H9 (cell line): Measurements from ENCODE around the gene EZH1. TPM values are rescaled to one million over a fixed set of nuclear protein-coding genes. Genes with fewer than 3 reads are reported as not detected.

Source experiments
- DNase-seq: peaks from one replicate; pipeline ENCODE4 v3.0.0-alpha.2; 2017
- H2AFZ ChIP-seq: one replicate; pipeline ENCODE4 v1.6.1; 2013; ENCODE audit warnings: mild to moderate bottlenecking, low read length, control low read depth, moderate library complexity
- H2AK5ac ChIP-seq: 2 replicates; pipeline ENCODE4 v1.6.1; 2013; ENCODE audit warnings: low read length, control low read depth, mixed read lengths; ENCODE audit not compliant: insufficient read length
- H2BK120ac ChIP-seq: one replicate; pipeline ENCODE4 v1.6.1; 2013; ENCODE audit warnings: low read depth, mild to moderate bottlenecking, low read length, control low read depth, inconsistent platforms; ENCODE audit not compliant: poor library complexity, severe bottlenecking
- H2BK12ac ChIP-seq: 2 replicates; pipeline ENCODE4 v1.6.1; 2013; ENCODE audit warnings: low read length, control low read depth, mixed read lengths, low read depth; ENCODE audit not compliant: insufficient read length
- H2BK15ac ChIP-seq: 2 replicates; pipeline ENCODE4 v1.6.1; 2013; ENCODE audit warnings: low read depth, low read length, control low read depth
- H2BK20ac ChIP-seq: one replicate; pipeline ENCODE4 v1.6.1; 2013; ENCODE audit warnings: low read depth, mild to moderate bottlenecking, low read length, control low read depth, inconsistent platforms; ENCODE audit not compliant: poor library complexity, severe bottlenecking
- H2BK5ac ChIP-seq: 2 replicates; pipeline ENCODE4 v1.6.1; 2013; ENCODE audit warnings: low read length, control low read depth, mixed read lengths; ENCODE audit not compliant: insufficient read length
- H3K14ac ChIP-seq: 2 replicates; pipeline ENCODE4 v1.6.1; 2013; ENCODE audit warnings: low read length, control low read depth; ENCODE audit not compliant: insufficient read depth
- H3K18ac ChIP-seq: 2 replicates; pipeline ENCODE4 v1.6.1; 2013; ENCODE audit warnings: low read depth, mild to moderate bottlenecking, mixed read lengths, low read length, control low read depth; ENCODE audit not compliant: insufficient read length
- H3K23ac ChIP-seq: 2 replicates; pipeline ENCODE4 v1.6.1; 2013; ENCODE audit warnings: low read length, control low read depth, mixed read lengths, low read depth; ENCODE audit not compliant: insufficient read length
- H3K23me2 ChIP-seq: 2 replicates; pipeline ENCODE4 v1.6.1; 2013; ENCODE audit warnings: low read depth, mild to moderate bottlenecking, mixed read lengths, low read length, control low read depth; ENCODE audit not compliant: insufficient read length, poor library complexity, severe bottlenecking
- H3K27ac ChIP-seq: 2 replicates; pipeline ENCODE4 v1.5.1; 2013; ENCODE audit warnings: low read length, control low read depth, mixed read lengths, low read depth; ENCODE audit not compliant: insufficient read length
- H3K27me3 ChIP-seq: 2 replicates; pipeline ENCODE4 v1.6.1; 2013; ENCODE audit warnings: low read length, control low read depth, inconsistent platforms; ENCODE audit not compliant: insufficient read depth
- H3K4ac ChIP-seq: 2 replicates; pipeline ENCODE4 v1.6.1; 2013; ENCODE audit warnings: low read depth, mild to moderate bottlenecking, control low read depth, inconsistent platforms, low read length, moderate library complexity
- H3K4me1 ChIP-seq: 2 replicates; pipeline ENCODE4 v1.6.1; 2013; ENCODE audit warnings: low read length, control low read depth, inconsistent platforms; ENCODE audit not compliant: insufficient read depth
- H3K4me2 ChIP-seq: 2 replicates; pipeline ENCODE4 v1.6.1; 2013; ENCODE audit warnings: low read length, control low read depth, mixed read lengths; ENCODE audit not compliant: insufficient read length, insufficient read depth
- H3K56ac ChIP-seq: 2 replicates; pipeline ENCODE4 v1.6.1; 2013; ENCODE audit warnings: low read depth, mild to moderate bottlenecking, mixed read lengths, low read length, control low read depth; ENCODE audit not compliant: insufficient read length
- H3K79me1 ChIP-seq: 2 replicates; pipeline ENCODE4 v1.6.1; 2013; ENCODE audit warnings: low read depth, mild to moderate bottlenecking, moderate library complexity, low read length, control low read depth, inconsistent platforms; ENCODE audit not compliant: insufficient read depth, poor library complexity, severe bottlenecking
- H3K79me2 ChIP-seq: 2 replicates; pipeline ENCODE4 v1.6.1; 2013; ENCODE audit warnings: low read length, control low read depth, inconsistent platforms; ENCODE audit not compliant: insufficient read depth
- H3K9ac ChIP-seq: 2 replicates; pipeline ENCODE4 v1.6.1; 2013; ENCODE audit warnings: low read length, control low read depth, mixed read lengths; ENCODE audit not compliant: insufficient read length; ENCODE audit errors: extremely low read depth
- H3K9me3 ChIP-seq: one replicate; pipeline ENCODE4 v1.6.1; 2013; ENCODE audit warnings: low read depth, low read length, inconsistent platforms; ENCODE audit not compliant: control insufficient read depth
- H3T11ph ChIP-seq: one replicate; pipeline ENCODE4 v1.6.1; 2013; ENCODE audit warnings: mild to moderate bottlenecking, low read length, control low read depth, inconsistent platforms
- H4K20me1 ChIP-seq: one replicate; pipeline ENCODE4 v1.6.1; 2013; ENCODE audit not compliant: control insufficient read depth, insufficient read length, insufficient read depth
- H4K5ac ChIP-seq: 2 replicates; pipeline ENCODE4 v1.6.1; 2013; ENCODE audit warnings: low read depth, mild to moderate bottlenecking, mixed read lengths, low read length, control low read depth; ENCODE audit not compliant: insufficient read length
- H4K8ac ChIP-seq: replicated peaks from 2 replicates; pipeline ENCODE4 v1.6.1; 2013; ENCODE audit warnings: low read length, control low read depth, mixed read lengths, low read depth; ENCODE audit not compliant: insufficient read length
- H4K91ac ChIP-seq: 2 replicates; pipeline ENCODE4 v1.6.1; 2013; ENCODE audit warnings: low read depth, mild to moderate bottlenecking, moderate library complexity, mixed read lengths, low read length, control low read depth; ENCODE audit not compliant: insufficient read length
- H3K27ac Mint-ChIP-seq, 3 experiments: 2 replicates in 2 of 3; 3 replicates in 1 of 3; pipeline ENCODE4 v1.8.0; 2020 to 2021; ENCODE audit warnings: mixed read lengths in 3 of 3, mild to moderate bottlenecking in 1 of 3, moderate library complexity in 1 of 3
- H3K27me3 Mint-ChIP-seq: 2 replicates; pipeline ENCODE4 v1.8.0; 2021; ENCODE audit warnings: low read depth, mild to moderate bottlenecking, moderate library complexity, mixed read lengths
- H3K36me3 Mint-ChIP-seq, 3 experiments: 2 replicates in 2 of 3; 3 replicates in 1 of 3; pipeline ENCODE4 v1.8.0; 2020 to 2021; ENCODE audit warnings: low read depth in 3 of 3, mixed read lengths in 3 of 3; ENCODE audit not compliant: insufficient read depth in 1 of 3
- H3K4me1 Mint-ChIP-seq, 2 experiments: 2 replicates each; pipeline ENCODE4 v1.8.0; 2020; ENCODE audit warnings: mixed read lengths in 2 of 2
- H3K4me3 Mint-ChIP-seq, 2 experiments: 2 replicates in 1 of 2; 3 replicates in 1 of 2; pipeline ENCODE4 v1.8.0; 2020 to 2021; ENCODE audit warnings: mild to moderate bottlenecking in 2 of 2, mixed read lengths in 2 of 2, moderate library complexity in 1 of 2
- H3K9me3 Mint-ChIP-seq, 2 experiments: 2 replicates in 1 of 2; 3 replicates in 1 of 2; pipeline ENCODE4 v1.8.0; 2020; ENCODE audit warnings: mild to moderate bottlenecking in 2 of 2, mixed read lengths in 2 of 2, moderate library complexity in 1 of 2
- WGBS: extraction: QIAGEN DNeasy Blood & Tissue Kit; methylation state at CpG from one replicate; pipeline ENCODE4 v1.1.7; 2013; ENCODE audit warnings: missing lambda C conversion rate, low lambda C conversion rate, mixed read lengths; ENCODE audit not compliant: insufficient read length; ENCODE audit errors: extremely low coverage; 5-methylcytosine and 5-hydroxymethylcytosine counted together
- total RNA-seq: library from RNA; stranded (reverse); gene quantifications from 2 replicates; pipeline ENCODE4 v1.2.1, GENCODE V29; 2021
- TF ChIP-seq, protein P1 (sequence below): fragments of 200-600 bp; sonication (generic); conservative IDR thresholded peaks from 3 replicates; pipeline ENCODE4 v1.8.0; 2021; ENCODE audit warnings: antibody characterized with exemption, mild to moderate bottlenecking

Gene EZH1
- total RNA-seq, 1 experiment from 2014 or later, result 17.9 TPM

DNA sequence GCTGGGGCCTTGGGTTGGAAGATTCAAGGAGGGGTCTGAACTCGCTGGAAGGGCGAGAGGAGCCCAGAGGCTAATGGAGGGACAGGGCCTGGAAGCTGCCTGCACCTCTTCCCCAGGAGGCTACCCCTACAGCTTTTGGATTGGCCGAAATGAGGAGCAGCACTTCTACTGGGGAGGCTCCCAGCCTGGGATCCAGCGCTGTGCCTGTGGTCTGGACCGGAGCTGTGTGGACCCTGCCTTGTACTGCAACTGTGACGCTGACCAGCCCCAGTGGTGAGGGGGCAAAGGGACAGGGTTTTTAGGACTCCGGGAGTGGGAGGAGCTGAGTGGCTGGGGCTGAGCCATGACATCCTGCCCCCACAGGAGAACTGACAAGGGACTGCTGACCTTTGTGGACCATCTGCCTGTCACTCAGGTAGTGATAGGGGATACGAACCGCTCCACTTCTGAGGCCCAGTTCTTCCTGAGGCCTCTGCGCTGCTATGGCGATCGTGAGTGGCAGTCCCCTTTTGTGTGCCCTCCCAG lies 53.8 kb downstream of the EZH1 start:
- no peak overlapping the region for H4K8ac ChIP-seq
- no peaks in the 10 kb centered on the region for H3K9me3 ChIP-seq
- H2AK5ac ChIP-seq, result no peak overlapping the region
- no peak overlapping the region for H4K91ac ChIP-seq
- no peaks in the 10 kb centered on the region; a peak in 2 of 5 replicates for H3K9me3 Mint-ChIP-seq
- no peak overlapping the region for H2BK120ac ChIP-seq
- no peak overlapping the region for H2BK15ac ChIP-seq
- H2BK12ac ChIP-seq, result no peak overlapping the region
- H3K23ac ChIP-seq, result no peak overlapping the region
- H3K27me3 ChIP-seq, result no peaks in the 10 kb centered on the region
- H3K56ac ChIP-seq, result no peak overlapping the region
- no peaks in the 10 kb centered on the region for H3K4me1 ChIP-seq
- H3K79me1 ChIP-seq, result no peaks in the 10 kb centered on the region
- H3K27ac Mint-ChIP-seq, result peak overlapping the region in 2 of 3 experiments; percentile 48 to 61; a peak in 2 of 7 replicates
- no peak overlapping the region for H3K4ac ChIP-seq
- no peak overlapping the region for H3K18ac ChIP-seq
- no peak overlapping the region for H2BK5ac ChIP-seq
- H3T11ph ChIP-seq, result no peak overlapping the region
- H3K79me2 ChIP-seq, result no peaks in the 10 kb centered on the region
- H2BK20ac ChIP-seq, result no peak overlapping the region
- DNase-seq, result peak; percentile 37
- no peak overlapping the region for H4K5ac ChIP-seq
- no peak overlapping the region for H3K4me2 ChIP-seq
- H3K36me3 Mint-ChIP-seq, result peaks cover 18 to 24% (median 20%) of the 10 kb centered on the region in 3 experiments
- H3K23me2 ChIP-seq, result no peaks in the 10 kb centered on the region
- H3K4me3 Mint-ChIP-seq, result no peak overlapping the region
- WGBS, result no CpG with 5 or more reads among the region's 12 CpGs
- H3K27me3 Mint-ChIP-seq, result peaks cover under 1% of the 10 kb centered on the region; the same call in 1 of the 2 replicates
- H3K27ac ChIP-seq, result no peak overlapping the region
- no peak overlapping the region for H3K9ac ChIP-seq
- no peak overlapping the region for H3K14ac ChIP-seq
- peaks cover 0 to 14% of the 10 kb centered on the region in 2 experiments; a peak in 2 of 4 replicates for H3K4me1 Mint-ChIP-seq
- TF ChIP-seq, protein P1, sequence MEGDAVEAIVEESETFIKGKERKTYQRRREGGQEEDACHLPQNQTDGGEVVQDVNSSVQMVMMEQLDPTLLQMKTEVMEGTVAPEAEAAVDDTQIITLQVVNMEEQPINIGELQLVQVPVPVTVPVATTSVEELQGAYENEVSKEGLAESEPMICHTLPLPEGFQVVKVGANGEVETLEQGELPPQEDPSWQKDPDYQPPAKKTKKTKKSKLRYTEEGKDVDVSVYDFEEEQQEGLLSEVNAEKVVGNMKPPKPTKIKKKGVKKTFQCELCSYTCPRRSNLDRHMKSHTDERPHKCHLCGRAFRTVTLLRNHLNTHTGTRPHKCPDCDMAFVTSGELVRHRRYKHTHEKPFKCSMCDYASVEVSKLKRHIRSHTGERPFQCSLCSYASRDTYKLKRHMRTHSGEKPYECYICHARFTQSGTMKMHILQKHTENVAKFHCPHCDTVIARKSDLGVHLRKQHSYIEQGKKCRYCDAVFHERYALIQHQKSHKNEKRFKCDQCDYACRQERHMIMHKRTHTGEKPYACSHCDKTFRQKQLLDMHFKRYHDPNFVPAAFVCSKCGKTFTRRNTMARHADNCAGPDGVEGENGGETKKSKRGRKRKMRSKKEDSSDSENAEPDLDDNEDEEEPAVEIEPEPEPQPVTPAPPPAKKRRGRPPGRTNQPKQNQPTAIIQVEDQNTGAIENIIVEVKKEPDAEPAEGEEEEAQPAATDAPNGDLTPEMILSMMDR, result no peak
- no peaks in the 10 kb centered on the region for H4K20me1 ChIP-seq
- no peak overlapping the region for H2AFZ ChIP-seq
